Activated T-helper 1 cell treated with Interleukin-2 at 50 U/mL for 16 hours (primary cell): ENCODE results near the gene METRNL.
A peak's percentile ranks its signal among the peaks of the same experiment; 100 is the strongest.
"Not testable (repeated sequence)": the region's sequence is repeated elsewhere in the genome, so short reads cannot be mapped to it uniquely, and the experiment has no call there.

Experiments
- DNase-seq: peaks from one replicate; pipeline ENCODE4 v3.0.0-alpha.2; 2020; ENCODE audit warnings: low read depth

METRNL gene, protein sequence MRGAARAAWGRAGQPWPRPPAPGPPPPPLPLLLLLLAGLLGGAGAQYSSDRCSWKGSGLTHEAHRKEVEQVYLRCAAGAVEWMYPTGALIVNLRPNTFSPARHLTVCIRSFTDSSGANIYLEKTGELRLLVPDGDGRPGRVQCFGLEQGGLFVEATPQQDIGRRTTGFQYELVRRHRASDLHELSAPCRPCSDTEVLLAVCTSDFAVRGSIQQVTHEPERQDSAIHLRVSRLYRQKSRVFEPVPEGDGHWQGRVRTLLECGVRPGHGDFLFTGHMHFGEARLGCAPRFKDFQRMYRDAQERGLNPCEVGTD

DNA sequence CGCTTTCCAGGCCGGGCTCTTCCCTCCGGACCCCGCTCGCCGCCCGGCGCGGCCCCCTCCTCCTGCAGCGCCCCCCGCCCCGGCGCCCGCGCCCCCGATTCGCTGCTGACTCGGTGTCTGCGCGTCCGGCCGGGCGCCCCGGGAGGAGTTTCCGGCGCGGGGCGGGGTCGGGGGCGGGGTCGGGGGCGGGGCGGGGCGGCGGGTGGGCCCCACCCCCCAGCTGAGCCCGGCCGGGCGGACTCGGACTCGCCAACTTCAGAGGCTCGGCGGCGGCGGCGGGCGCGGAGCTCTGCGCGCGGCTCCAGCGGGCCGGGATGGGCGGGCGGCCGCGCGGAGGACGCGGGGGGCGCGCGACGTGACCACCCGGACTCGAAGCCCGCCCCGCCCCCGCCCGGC is at the start of gene METRNL:
Gene METRNL, plus strand, starts transcription at position 258 of the 396 bp plus-strand sequence. CDS start 207 bp downstream, outside the sequence.
- peak; percentile 48 for DNase-seq

DNA sequence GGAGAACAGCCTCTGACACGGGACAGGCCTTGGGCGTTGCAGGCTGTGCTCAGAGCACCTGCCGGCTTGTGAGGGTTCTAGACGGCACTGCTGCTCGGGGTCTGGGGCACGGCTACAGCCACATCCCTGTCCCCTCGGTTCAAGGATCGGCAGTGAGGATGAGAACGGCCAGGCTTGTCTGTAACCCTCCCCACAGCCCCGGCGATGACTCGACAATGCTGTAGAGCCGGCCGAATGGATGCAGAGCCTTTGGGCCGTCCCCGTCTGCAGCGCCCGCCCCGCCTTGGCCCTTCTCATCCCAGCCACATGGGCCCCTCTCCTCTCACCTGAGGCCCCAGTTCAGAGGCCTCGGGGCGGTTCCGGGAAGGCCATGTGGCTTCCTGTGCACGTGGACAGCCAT is 49.0 kb upstream of the METRNL start:
- DNase-seq, result no peak

DNA sequence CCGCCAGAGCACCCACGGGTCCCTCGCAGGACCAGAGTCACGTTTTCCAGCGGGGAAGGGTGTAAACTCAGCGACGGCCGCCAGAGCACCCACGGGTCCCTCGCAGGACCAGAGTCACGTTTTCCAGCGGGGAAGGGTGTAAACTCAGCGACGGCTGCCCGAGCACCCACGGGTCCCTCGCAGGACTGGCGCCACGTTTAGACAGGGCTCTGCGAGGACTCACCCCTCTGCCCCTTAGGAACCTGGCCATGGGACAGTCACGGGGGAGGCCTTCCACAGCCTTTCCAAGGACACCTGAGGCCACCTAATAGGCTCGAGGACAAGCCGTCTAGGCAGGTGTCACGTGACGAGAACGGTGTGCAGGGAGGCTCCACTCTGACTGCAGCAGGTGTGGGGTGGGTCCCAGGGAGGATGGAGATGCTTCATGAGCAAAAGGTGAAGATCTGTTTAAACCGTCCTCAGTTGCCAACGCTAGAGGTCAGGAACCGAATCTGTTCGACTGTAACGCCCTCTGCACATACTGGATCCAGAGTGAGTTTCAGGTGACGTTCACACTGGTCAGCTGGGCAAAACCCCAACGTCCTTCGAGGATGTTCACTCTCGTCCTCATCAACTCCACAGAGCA is 48.0 kb upstream of the METRNL start:
- DNase-seq, result no peak

DNA sequence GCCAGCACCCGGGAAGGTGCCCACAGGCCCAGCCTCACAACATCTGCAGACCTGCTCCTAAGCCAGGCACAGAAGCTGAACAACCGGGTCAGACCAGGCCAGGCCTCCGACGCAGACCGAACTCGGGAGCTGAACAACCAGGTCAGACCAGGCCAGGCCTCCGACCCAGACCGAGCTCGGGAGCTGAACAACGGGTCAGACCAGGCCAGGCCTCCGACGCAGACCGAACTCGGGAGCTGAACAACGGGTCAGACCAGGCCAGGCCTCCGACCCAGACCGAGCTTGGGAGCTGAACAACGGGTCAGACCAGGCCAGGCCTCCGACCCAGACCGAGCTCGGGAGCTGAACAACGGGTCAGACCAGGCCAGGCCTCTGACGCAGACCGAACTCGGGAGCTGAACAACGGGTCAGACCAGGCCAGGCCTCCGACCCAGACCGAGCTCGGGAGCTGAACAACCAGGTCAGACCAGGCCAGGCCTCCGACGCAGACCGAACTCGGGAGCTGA is 47.4 kb upstream of the METRNL start:
- not testable (repeated sequence) for DNase-seq

DNA sequence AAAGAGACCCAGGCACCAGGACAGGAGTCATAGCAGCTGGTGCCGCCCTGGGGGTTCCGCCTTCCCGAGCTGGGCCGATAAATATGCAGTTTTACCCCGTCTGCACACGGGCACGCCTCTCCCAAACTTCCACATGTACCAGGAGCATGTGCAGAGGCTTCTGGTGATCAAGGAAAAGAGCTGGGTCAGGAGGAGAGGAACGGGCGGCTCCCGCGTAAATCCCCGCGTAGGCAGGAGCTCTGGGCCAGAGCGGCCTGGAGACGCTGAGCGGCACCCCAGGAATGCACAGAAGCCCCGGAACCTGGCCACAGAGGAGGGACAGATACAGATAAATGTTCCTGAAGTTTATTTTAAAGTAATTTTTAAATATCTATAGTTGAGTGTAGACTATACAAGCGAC is 46.6 kb upstream of the METRNL start:
- DNase-seq, result no peak

DNA sequence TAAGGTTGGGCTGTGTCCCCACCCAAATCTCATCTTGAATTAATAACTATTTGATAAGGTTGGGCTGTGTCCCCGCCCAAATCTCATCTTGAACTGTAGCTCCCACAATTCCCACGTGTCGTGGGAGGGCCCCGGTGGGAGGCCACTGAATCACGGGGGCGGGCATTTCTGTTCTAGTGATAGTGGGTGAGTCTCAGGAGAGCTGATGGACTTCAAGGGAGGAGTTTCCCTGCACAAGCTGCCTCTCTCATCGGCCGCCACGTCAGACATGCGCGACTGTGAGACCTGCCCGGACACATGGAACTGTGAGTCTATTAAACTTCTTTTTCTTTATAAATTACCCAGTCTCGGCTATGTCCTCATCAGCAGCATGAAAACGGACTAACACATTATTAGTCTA is 44.9 kb upstream of the METRNL start:
- no peak for DNase-seq

DNA sequence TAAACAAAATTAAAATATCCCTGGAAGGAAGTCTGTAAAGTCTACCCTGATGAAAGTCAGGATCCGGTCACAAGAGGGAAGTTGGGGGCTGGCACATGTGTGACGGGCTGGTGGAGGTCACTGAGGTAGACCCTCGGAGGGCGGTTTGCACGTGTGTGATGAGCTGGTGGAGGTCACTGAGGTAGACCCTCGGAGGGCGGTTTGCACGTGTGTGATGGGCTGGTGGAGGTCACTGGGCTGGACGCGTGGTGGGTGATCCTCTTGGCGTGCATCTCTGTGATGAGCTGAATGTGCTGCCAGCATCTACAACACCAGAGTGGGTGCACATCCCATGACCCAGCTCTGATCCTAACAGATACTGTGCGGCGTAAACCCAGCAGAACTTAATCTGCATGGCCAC is 43.7 kb upstream of the METRNL start:
- no peak for DNase-seq

DNA sequence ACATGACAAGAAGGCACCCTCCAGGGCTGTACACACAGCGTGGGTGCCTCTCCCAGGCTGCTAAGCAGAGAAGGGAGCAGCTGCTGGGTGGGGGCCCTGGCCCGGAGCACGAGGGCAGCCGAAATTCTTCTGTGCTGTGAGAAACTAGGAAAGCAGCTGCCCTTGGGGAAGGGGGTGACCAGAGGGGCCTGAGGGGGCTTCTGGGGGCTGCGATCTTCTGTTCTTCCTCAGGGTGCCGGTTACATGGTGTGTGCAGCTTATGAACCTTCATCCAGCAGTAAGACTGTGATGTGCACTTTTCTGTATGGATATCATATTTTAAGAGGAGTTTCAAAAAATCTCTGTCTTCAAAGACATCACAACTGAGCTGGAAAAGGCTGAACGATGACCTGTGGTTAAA is 43.2 kb upstream of the METRNL start:
- no peak for DNase-seq

DNA sequence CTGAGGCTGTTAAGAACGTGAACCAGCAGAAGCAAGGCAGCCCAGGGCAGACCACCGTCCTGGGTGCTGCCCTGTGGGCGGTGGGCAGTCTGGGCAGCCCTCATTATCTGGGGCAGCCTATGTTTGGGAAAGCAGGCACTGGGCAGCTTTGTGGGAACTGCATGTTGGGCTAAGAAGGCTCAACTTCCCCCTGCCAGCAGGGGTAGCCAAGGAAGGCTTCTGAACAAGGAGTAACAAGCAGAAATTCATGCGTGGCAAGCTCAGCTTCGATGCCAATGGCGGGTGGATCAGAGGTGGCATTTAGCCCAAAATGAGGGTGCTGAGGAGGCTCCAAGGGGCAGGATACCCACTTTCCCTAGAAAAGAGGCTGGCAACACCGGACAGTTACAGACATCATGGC is 42.7 kb upstream of the METRNL start:
- DNase-seq, result no peak

DNA sequence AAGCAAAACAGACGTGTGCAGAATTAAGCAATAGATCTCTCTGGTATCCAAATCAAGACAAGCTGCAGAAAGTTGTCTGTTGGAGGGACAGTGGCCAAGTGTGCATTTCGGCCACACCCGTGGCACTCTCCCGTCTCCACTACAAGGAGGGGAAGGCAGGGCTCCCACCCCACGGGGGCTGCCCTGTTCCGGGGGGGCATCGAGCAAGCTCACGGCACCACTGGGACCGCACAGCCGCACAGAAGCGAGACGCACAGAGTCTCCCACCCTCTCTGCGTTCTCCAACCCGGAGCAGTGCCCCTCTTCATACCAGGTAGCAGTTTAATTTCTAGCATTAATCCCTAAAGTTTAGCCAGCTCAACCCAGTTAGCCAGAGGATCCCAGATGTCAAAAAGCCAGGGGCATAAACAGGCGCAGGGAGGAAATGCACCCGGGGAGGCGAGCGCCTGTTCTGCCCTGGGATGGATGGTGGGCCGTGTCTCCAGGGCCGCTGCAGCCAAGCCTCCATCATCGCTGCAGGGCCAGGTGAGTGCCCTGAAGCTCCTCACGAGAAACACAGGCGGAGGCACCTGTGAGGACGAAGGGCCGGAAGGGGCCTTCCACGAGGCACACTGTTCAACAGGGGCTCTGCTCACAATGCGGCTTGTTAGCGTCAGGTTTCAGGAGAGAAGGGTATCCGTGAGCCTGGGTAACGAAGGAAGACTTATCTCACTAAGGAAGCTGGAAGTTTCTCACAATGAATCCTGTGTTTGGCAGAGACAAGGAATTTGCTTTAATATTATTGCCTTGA is 42.1 kb upstream of the METRNL start:
- DNase-seq, result no peak

DNA sequence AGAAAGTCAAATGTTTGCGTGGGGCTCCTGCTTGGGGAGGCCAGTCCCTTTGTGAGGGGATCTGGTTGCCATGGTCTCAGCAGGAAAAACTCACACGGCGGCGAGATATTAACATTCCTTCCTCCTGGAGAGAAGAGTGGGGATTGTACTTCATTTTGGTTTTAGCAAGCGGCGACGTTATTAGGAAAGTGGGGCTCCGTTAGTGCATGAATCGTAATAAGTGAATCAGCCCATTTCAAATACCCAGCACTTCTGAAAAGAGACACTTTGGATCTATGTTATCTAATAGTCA is 41.6 kb upstream of the METRNL start:
- no peak for DNase-seq

DNA sequence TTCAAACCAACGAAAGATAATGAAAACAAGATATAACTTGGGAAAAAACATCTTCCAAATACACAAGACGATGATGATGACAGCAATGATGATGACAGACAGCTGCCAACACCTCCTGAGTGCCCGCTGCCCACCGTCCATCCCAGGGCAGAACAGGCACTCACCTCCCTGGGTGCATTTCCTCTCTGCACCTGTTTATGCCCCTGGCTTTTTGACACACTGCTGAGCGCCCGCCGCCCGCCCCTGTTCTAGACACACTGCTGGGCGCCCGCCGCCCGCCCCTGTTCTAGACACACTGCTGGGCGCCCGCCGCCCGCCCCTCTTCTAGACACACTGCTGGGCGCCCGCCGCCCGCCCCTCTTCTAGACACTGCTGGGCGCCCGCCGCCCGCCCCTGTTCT is 40.4 kb upstream of the METRNL start:
- not testable (repeated sequence) for DNase-seq

DNA sequence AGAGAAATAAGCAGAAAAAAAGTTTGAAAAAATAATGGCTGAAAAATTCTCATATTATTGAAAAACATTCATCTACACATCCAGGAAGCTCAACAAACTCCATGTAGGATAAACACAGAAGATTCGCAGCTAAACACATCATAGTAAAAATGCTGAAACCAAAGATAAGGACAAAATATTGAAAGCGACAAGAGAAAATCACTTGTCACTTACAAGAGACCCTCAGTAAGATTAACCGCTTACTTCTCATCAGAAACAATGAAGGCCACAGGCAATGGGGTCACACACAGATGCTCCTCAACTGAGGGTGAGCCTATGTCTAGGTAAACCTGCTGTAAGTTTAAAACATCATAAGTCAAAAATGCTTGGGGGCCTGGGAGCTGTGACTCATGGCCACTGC is 38.1 kb upstream of the METRNL start:
- DNase-seq, result no peak

DNA sequence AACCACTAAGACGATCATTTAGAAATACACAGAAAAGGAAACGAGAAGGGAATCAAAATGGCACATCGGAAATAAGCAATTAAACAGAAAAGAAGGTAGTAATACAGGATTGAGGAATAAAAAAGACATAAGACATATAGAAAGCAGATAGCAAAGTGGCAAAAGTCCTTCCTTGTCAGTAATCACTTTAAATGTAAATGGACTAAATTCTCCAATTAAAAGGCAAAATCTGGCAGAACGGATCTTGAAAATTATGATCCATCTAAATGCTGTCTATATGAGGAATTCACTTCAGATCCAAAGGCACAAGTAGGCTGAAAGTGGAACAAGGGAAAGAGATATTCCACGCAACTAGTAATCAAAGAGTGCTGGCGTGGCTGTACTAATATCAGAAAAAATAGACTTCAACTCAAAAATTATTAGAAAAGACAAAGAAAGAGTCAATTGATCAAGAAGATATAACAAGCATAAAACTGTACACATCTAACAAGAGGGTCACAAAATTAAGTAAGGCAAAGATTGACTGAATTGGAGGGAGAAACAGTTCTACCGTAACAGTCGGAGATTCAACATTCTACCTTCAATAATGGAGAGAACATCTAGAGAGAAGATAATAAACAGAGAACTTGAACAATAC is 36.8 kb upstream of the METRNL start:
- DNase-seq, result no peak

DNA sequence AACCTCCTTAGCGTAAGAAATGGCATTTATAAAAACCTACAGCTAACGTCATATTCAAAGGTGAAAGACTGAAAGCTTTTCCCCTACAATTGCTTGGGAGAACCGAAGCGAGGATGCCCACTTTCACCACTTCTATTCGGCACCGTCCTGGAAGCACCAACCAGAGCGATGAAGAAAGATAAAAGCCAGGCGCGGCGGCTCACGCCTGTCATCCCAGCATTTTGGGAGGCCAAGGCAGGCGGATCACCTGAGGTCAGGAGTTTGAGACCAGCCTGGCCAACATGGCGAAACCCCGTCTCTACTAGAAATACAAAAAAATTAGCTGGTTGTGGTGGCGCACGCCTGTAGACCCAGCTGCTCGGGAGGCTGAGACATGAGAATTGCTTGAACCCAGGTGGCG is 34.9 kb upstream of the METRNL start:
- not testable (repeated sequence) for DNase-seq

DNA sequence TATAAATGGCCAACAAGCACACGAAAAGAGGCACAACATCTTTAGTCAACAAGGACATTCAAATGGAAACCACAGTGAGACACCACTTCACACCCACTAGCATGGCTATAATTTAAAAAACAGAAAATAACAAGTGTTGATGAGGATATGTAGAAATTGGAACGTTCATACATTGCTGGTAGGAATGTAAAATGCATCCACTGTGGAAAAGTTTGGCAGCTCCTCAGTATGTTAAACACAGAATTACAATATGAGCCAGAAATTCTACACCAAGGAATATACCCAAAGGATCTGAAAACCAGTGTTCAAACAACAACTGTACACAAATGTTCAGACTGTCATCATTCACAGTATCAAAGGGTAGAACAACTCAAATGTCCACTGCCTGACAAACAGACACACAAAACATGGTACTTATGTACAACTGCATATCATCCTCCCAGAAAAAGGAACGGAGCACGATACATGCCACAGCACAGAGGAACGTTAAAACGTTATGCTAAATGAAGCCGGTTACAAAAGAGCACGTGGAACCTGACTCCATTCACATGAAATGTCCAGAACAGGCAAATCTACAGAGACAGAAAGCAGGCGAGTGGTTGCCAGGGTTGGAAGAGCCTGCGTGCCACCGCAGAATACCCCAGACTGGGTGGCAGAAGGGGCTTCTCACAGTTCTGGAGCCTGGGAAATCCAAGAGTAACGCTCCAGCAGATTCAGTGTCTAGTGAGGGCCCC is 32.8 kb upstream of the METRNL start:
- no peak for DNase-seq

DNA sequence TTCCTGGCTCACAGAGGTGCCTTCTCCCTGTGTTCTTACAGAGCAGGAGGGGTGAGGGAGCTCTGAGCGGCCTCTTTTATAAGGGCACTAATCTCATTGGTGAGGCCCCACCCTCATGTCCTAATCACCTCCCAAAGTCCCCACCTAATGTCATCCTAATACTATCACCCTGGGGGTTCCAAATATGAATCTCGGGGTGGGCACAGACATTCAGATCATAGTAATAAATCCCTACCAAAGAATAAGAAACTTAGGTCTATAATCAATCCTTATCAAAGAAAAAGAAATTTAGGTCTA is 32.3 kb upstream of the METRNL start:
- DNase-seq, result no peak

DNA sequence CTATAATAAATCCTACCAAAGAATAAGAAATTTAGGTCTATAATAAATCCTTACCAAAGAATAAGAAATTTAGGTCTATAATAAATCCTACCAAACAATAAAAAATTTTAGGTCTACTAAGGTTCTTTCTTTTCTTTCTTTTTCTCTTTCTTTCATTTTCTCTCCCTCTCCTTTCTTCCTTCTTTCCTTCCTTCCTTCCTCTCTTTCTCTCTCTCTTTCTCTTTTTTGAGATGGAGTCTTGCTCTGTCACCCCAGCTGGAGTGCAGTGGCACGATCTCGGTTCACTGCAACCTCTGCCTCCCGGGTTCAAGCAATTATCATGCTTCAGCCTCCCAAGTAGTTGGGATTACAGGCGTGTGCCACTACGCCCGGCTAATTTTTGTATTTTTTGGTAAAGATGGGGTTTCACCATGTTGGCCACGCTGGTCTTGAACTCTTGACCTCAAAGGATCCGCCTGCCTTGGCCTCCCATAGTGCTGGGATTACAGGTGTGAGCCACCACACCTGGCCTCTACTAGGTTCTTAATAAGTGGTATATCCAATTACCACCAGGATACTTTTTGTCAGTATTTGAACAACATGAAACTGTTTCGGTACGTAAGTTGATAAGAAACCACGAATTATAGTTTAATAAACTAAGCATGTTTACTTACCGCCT is 31.5 kb upstream of the METRNL start:
- DNase-seq, result not testable (repeated sequence)

DNA sequence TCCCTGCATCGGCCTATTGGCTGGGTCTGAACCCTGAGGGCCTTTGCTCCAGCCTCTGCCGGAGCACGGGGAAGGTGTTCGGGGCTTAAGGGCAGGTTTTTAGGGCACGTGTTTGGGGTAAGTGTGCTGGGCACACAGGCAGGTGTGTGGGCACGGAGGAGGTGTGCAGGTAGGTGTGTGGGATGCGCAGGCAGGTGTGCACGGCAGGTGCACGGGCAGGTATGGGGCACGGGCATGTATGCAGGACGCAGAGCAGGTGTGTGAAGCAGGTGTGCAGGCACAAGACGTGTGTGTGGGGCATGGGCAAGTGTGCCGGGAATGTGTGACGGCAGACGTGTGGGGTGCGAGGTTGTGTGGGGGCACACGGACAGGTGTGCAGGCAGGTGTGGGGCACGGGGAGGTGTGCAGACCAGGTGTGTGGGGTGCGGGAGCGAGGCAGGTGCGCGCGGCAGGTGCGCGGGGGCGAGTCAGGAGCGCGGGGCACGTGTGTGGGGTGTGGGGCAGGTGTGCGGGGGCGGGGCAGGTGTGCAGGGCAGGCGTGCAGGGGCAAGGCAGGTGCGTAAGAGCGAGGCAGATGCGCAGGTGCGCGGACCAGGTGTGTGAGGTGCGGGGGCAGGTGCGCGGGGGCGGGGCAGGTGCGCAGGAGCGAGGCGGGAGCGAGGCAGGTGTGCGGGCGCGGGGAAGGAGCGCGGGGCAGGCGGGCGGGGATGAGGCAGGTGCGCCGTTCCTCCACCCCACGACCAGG is 28.6 kb upstream of the METRNL start:
- no peak for DNase-seq

DNA sequence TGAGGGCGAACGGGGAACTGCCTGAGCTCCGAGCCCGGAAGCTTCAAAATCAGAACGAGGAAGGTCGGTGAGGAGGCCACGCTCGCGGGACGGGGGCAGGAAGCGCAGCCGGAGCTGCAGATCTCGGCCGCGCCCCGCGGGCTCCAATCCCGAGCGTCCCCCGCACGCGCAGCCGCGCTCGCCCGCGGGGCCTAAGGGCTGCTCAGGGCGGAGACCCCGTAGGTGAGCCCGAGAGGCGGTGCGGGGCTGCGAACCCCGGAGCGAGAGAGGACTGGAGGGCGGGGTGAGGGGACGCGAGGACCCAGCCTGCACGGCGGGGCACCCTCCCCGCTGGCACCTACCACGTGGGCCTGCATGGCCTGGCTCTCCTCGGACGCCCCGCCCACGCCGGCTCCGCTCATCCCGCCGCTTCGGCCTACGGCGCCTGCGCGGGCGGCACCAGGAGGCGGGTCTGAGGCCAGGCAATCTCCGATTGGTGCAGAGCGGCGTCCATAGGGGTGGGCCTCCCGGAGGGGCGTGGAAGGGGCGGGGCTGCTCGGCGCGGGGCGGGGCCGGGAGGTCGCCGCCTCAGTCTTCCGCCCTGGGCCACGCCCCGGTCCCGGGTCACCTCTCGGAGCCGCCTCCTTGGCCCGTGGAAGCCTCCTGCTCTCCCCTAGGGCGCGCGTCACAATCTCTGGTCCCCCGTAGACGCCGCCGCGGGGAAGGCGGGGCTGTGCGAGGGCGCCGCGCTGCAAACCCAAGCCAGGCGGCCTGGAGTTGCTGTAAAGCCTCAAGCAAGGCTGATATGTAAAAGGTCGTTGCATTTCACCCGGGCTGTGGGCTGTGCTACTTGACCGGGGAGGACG is 27.8 kb upstream of the METRNL start:
- DNase-seq, result peak; percentile 99
